Measurements from ENCODE around the gene PCCA.

DNA sequence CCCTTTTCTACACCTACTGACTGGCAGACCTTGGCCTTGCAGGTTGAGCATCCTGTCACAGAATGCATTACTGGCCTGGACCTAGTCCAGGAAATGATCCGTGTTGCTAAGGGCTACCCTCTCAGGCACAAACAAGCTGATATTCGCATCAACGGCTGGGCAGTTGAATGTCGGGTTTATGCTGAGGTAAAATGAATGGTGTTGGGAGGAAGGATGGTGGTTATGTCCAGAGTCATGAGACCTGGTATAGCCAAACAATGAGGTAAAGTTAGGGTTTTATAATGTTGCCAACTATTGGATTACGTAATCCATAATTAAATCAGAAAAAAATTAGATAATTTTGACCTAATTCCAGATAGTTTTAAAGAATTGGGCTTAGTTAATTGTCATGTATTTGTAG, 212.5 kb downstream of the PCCA start:
- no peak for TF ChIP-seq POLR2AphosphoS2 (conservative IDR thresholded peaks at IDR 0.05; ENCODE audit: low read length)
- no peak for TF ChIP-seq RFX5 (IDR thresholded peaks at IDR 0.05)
- TF ChIP-seq POLR2A (IDR thresholded peaks at IDR 0.05; ENCODE audit: low read length) = no peak
- TF ChIP-seq, protein P1, sequence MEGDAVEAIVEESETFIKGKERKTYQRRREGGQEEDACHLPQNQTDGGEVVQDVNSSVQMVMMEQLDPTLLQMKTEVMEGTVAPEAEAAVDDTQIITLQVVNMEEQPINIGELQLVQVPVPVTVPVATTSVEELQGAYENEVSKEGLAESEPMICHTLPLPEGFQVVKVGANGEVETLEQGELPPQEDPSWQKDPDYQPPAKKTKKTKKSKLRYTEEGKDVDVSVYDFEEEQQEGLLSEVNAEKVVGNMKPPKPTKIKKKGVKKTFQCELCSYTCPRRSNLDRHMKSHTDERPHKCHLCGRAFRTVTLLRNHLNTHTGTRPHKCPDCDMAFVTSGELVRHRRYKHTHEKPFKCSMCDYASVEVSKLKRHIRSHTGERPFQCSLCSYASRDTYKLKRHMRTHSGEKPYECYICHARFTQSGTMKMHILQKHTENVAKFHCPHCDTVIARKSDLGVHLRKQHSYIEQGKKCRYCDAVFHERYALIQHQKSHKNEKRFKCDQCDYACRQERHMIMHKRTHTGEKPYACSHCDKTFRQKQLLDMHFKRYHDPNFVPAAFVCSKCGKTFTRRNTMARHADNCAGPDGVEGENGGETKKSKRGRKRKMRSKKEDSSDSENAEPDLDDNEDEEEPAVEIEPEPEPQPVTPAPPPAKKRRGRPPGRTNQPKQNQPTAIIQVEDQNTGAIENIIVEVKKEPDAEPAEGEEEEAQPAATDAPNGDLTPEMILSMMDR (IDR thresholded peaks at IDR 0.05) = no peak
- TF ChIP-seq, protein P2, sequence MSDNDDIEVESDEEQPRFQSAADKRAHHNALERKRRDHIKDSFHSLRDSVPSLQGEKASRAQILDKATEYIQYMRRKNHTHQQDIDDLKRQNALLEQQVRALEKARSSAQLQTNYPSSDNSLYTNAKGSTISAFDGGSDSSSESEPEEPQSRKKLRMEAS (IDR thresholded peaks at IDR 0.05) = no peak
- TF ChIP-seq HOXA7 (CRISPR knock-in tag; IDR thresholded peaks at IDR 0.05) = no peak
- TF ChIP-seq HDAC2 (IDR thresholded peaks at IDR 0.05) = no peak
- no peak for TF ChIP-seq EP300 (IDR thresholded peaks at IDR 0.05)
- TF ChIP-seq, protein P3, sequence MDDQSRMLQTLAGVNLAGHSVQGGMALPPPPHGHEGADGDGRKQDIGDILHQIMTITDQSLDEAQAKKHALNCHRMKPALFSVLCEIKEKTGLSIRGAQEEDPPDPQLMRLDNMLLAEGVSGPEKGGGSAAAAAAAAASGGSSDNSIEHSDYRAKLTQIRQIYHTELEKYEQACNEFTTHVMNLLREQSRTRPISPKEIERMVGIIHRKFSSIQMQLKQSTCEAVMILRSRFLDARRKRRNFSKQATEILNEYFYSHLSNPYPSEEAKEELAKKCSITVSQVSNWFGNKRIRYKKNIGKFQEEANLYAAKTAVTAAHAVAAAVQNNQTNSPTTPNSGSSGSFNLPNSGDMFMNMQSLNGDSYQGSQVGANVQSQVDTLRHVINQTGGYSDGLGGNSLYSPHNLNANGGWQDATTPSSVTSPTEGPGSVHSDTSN (IDR thresholded peaks at IDR 0.05) = no peak
- TF ChIP-seq SREBF2 (IDR thresholded peaks at IDR 0.05) = no peak
- TF ChIP-seq NPAS2 (CRISPR knock-in tag; IDR thresholded peaks at IDR 0.05; ENCODE audit: borderline replicate concordance) = no peak
- no peak for TF ChIP-seq JUNB (IDR thresholded peaks at IDR 0.05)

All from A549 (cell line).